Liver (tissue), 9 donors: ENCODE measurements around the gene AEN. TPM values are rescaled to one million over a fixed set of nuclear protein-coding genes. Genes with fewer than 3 reads are reported as not detected.

ENCODE experiments used
- DNase-seq: peaks from one replicate; pipeline ENCODE4 v3.0.0-alpha.2; 2017; ENCODE audit warnings: low spot score
- H3K27ac ChIP-seq, 2 donors: one replicate each; pipeline ENCODE4 v1.7.0; 2013; ENCODE audit warnings: inconsistent platforms in 2 of 2, low read length in 2 of 2, control low read depth in 1 of 2, low read depth in 1 of 2, mild to moderate bottlenecking in 1 of 2
- H3K27me3 ChIP-seq, 4 donors: one replicate each; pipeline versions ENCODE4 v1.6.1 to v1.7.0; 2013; ENCODE audit warnings: low read length in 3 of 4, inconsistent platforms in 1 of 4, mild to moderate bottlenecking in 1 of 4, moderate library complexity in 1 of 4; ENCODE audit not compliant: control insufficient read depth in 4 of 4, insufficient read depth in 4 of 4
- H3K36me3 ChIP-seq, 4 donors: one replicate each; pipeline versions ENCODE4 v1.6.1 to v1.7.0; 2013; ENCODE audit warnings: low read length in 3 of 4, mild to moderate bottlenecking in 3 of 4, low read depth in 1 of 4, moderate library complexity in 1 of 4; ENCODE audit not compliant: control insufficient read depth in 4 of 4, insufficient read depth in 3 of 4
- H3K4me1 ChIP-seq, 4 donors: one replicate each; pipeline versions ENCODE4 v1.6.1 to v1.7.0; 2013; ENCODE audit warnings: low read length in 3 of 4, mild to moderate bottlenecking in 3 of 4, moderate library complexity in 1 of 4; ENCODE audit not compliant: control insufficient read depth in 4 of 4, insufficient read depth in 4 of 4
- H3K4me3 ChIP-seq, 3 donors: one replicate each; pipeline versions ENCODE4 v1.6.1 to v1.7.0; 2013; ENCODE audit warnings: low read length in 3 of 3, control low read depth in 1 of 3, low read depth in 1 of 3, mild to moderate bottlenecking in 1 of 3
- H3K9ac ChIP-seq, 2 donors: one replicate each; pipeline ENCODE4 v1.7.0; 2013; ENCODE audit warnings: low read length in 2 of 2, mild to moderate bottlenecking in 2 of 2, moderate library complexity in 2 of 2, control low read depth in 1 of 2, low read depth in 1 of 2
- H3K9me3 ChIP-seq, 4 donors: one replicate each; pipeline versions ENCODE4 v1.6.1 to v1.7.0; 2013; ENCODE audit warnings: low read length in 3 of 4; ENCODE audit not compliant: control insufficient read depth in 4 of 4
- ATF3 ChIP-seq: IDR thresholded peaks from 2 replicates; pipeline ENCODE4 v1.6.1; 2016; ENCODE audit warnings: antibody characterized with exemption
- CTCF ChIP-seq: fragments of 150-350 bp; IDR thresholded peaks from 2 replicates; pipeline ENCODE4 v1.5.1; 2017; ENCODE audit warnings: improper control_type of control experiment, low read depth, low read length; ENCODE audit not compliant: missing input control
- EGR1 ChIP-seq, 2 donors: IDR thresholded peaks; 2 replicates each; pipeline ENCODE4 v1.6.1; 2016 to 2018; ENCODE audit warnings: antibody characterized with exemption in 2 of 2, low read depth in 2 of 2
- FOXA1 ChIP-seq: IDR thresholded peaks from 2 replicates; pipeline ENCODE4 v1.6.1; 2016; ENCODE audit warnings: antibody characterized with exemption
- FOXA2 ChIP-seq: IDR thresholded peaks from 2 replicates; pipeline ENCODE4 v1.6.1; 2016; ENCODE audit warnings: antibody characterized with exemption
- GABPA ChIP-seq, 2 donors: IDR thresholded peaks in 1 of 2; conservative IDR thresholded peaks in 1 of 2; 2 replicates each; pipeline ENCODE4 v1.6.1; 2016; ENCODE audit warnings: antibody characterized with exemption in 2 of 2, mild to moderate bottlenecking in 1 of 2, moderate library complexity in 1 of 2
- HNF4A ChIP-seq, 2 donors: conservative IDR thresholded peaks; 2 replicates each; pipeline ENCODE4 v1.6.1; 2016; ENCODE audit warnings: antibody characterized with exemption in 2 of 2, mild to moderate bottlenecking in 2 of 2
- HNF4G ChIP-seq: IDR thresholded peaks from 2 replicates; pipeline ENCODE4 v1.6.1; 2016; ENCODE audit warnings: antibody characterized with exemption
- JUND ChIP-seq, 2 donors: IDR thresholded peaks; 2 replicates each; pipeline ENCODE4 v1.6.1; 2016; ENCODE audit warnings: antibody characterized with exemption in 2 of 2
- MAX ChIP-seq: IDR thresholded peaks from 2 replicates; pipeline ENCODE4 v1.6.1; 2016; ENCODE audit warnings: antibody characterized with exemption
- NR2F2 ChIP-seq: IDR thresholded peaks from 2 replicates; pipeline ENCODE4 v1.6.1; 2016; ENCODE audit warnings: antibody characterized with exemption
- RAD21 ChIP-seq, 2 donors: IDR thresholded peaks; 2 replicates each; pipeline ENCODE4 v1.6.1; 2016; ENCODE audit warnings: antibody characterized with exemption in 2 of 2, mild to moderate bottlenecking in 2 of 2
- REST ChIP-seq: IDR thresholded peaks from 2 replicates; pipeline ENCODE4 v1.6.1; 2016; ENCODE audit warnings: antibody characterized with exemption, mild to moderate bottlenecking
- RXRA ChIP-seq, 2 donors: IDR thresholded peaks; 2 replicates each; pipeline ENCODE4 v1.6.1; 2017 to 2018; ENCODE audit warnings: antibody characterized with exemption in 2 of 2, mild to moderate bottlenecking in 1 of 2
- SP1 ChIP-seq: IDR thresholded peaks from 2 replicates; pipeline ENCODE4 v1.6.1; 2018; ENCODE audit warnings: antibody characterized with exemption, mild to moderate bottlenecking
- TAF1 ChIP-seq: conservative IDR thresholded peaks from 2 replicates; pipeline ENCODE4 v1.6.1; 2016; ENCODE audit warnings: antibody characterized with exemption, mild to moderate bottlenecking
- YY1 ChIP-seq: IDR thresholded peaks from 2 replicates; pipeline ENCODE4 v1.6.1; 2016; ENCODE audit warnings: antibody characterized with exemption, mild to moderate bottlenecking
- ZBTB33 ChIP-seq: IDR thresholded peaks from 2 replicates; pipeline ENCODE4 v1.6.1; 2016; ENCODE audit warnings: antibody characterized with exemption
- WGBS: extraction: QIAGEN DNeasy Blood & Tissue Kit; methylation state at CpG from one replicate; pipeline ENCODE4 v1.1.7; 2013; 5-methylcytosine and 5-hydroxymethylcytosine counted together
- polyA plus RNA-seq, 2 donors: library from polyadenylated mRNA; stranded (reverse) in 1 of 2; unstranded in 1 of 2; fragments of 200-250 nt in 1 of 2; fragments of >200 nt in 1 of 2; fragmentation: Nextera tagmentation in 1 of 2; extraction: Ambion mirVana in 1 of 2; gene quantifications; one replicate each; pipeline versions ENCODE4 v1.2.1 to v1.2.3, GENCODE V29; 2013 to 2015
- total RNA-seq, 2 donors: library from RNA; depleted of rRNA; stranded (reverse); fragments of >200 nt; gene quantifications; one replicate each; pipeline ENCODE4 v1.2.3, GENCODE V29; 2014
- donor health status: healthy.
- donor health status: healthy.
- donor health status: healthy.
- donor health status: healthy.
- donor health status: healthy.

AEN gene
- total and polyA plus RNA-seq, 4 donors, result 2.8 to 19.2 (median 10.5) TPM

GRCh38 chr15:88653200-88654064 lies 32.3 kb downstream of the AEN start:
- Histone ChIP-seq H3K9me3 (no peaks in the 10 kb centered on the region), H3K4me3 (no peak overlapping the region), H3K27me3 (no peaks in the 10 kb centered on the region), H3K27ac (no peak overlapping the region), H3K9ac (no peak overlapping the region), H3K4me1 (peaks cover 6 to 13% (median 9%) of the 10 kb centered on the region in 4 donors), H3K36me3 (no peaks in the 10 kb centered on the region)
- 94% methylated on average over 13 of the region's 13 CpGs for WGBS
- no peak for DNase-seq
- TF ChIP-seq RAD21 (IDR thresholded peaks at IDR 0.05) (no peak), FOXA1 (no peak), EGR1 (IDR thresholded peaks at IDR 0.05; ENCODE audit: low read depth in 2 of 2) (no peak), HNF4G (no peak), YY1 (no peak), HNF4A (conservative IDR thresholded peaks at IDR 0.05) (no peak), ATF3 (no peak), TAF1 (no peak), FOXA2 (no peak), CTCF (no peak), MAX (no peak), SP1 (no peak), NR2F2 (no peak), JUND (IDR thresholded peaks at IDR 0.05) (no peak), ZBTB33 (no peak), RXRA (IDR thresholded peaks at IDR 0.05) (no peak), GABPA (IDR thresholded peaks at IDR 0.05 in 1 of 2, conservative IDR thresholded peaks at IDR 0.05 in 1 of 2) (no peak), REST (no peak)
